DOHH2 (cell line): ENCODE data around the gene SET.

Experiments
- EZH2phosphoT487 ChIP-seq: fragments of 200-600 bp; sonication (generic); IDR thresholded peaks from 2 replicates; pipeline ENCODE4 v1.6.1; 2017; ENCODE audit warnings: borderline replicate concordance, mild to moderate bottlenecking, antibody characterized with exemption, low read length, moderate library complexity, mixed read lengths
- TF ChIP-seq, protein P1 (sequence below): fragments of 200-600 bp; sonication (generic); IDR thresholded peaks from one replicate; pipeline ENCODE4 v1.5.1; 2014; ENCODE audit warnings: antibody characterized with exemption, mild to moderate bottlenecking, low read depth, low read length; ENCODE audit not compliant: poor library complexity, severe bottlenecking

- TF ChIP-seq, protein P1, sequence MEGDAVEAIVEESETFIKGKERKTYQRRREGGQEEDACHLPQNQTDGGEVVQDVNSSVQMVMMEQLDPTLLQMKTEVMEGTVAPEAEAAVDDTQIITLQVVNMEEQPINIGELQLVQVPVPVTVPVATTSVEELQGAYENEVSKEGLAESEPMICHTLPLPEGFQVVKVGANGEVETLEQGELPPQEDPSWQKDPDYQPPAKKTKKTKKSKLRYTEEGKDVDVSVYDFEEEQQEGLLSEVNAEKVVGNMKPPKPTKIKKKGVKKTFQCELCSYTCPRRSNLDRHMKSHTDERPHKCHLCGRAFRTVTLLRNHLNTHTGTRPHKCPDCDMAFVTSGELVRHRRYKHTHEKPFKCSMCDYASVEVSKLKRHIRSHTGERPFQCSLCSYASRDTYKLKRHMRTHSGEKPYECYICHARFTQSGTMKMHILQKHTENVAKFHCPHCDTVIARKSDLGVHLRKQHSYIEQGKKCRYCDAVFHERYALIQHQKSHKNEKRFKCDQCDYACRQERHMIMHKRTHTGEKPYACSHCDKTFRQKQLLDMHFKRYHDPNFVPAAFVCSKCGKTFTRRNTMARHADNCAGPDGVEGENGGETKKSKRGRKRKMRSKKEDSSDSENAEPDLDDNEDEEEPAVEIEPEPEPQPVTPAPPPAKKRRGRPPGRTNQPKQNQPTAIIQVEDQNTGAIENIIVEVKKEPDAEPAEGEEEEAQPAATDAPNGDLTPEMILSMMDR: no peak
- no peak for TF ChIP-seq EZH2phosphoT487
Observed at GRCh38 chr9:128703616-128704355, 14.8 kb downstream of the SET start.
